RCC 7860 (cell line): ENCODE measurements around the gene PPCS.
"Not testable (repeated sequence)": the region's sequence is repeated elsewhere in the genome, so short reads cannot be mapped to it uniquely, and the experiment has no call there.

ENCODE experiments used
- DNase-seq: peaks from one replicate; pipeline ENCODE4 v3.0.0-alpha.2; 2015; ENCODE audit warnings: low spot score
- FAIRE-seq: peaks from 2 replicates; lab custom pipeline; 2012; peaks lifted over from hg19 to GRCh38; lab: Jason Lieb, UNC

Gene PPCS

GRCh38 chr1:42450061-42450460 lies 6.3 kb upstream of the PPCS start:
- no peak for FAIRE-seq
- DNase-seq, result no peak

- DNase-seq (peak; percentile 44), FAIRE-seq (peak; percentile 30)
Measured at GRCh38 chr1:42453386-42453785, 3.0 kb upstream of the PPCS start.

GRCh38 chr1:42454403-42454802 lies 1.9 kb upstream of the PPCS start:
- DNase-seq (peak; percentile 71), FAIRE-seq (peak; percentile 4)

GRCh38 chr1:42456754-42457089 lies 379 bp downstream of the PPCS start:
- FAIRE-seq, result no peak
- DNase-seq, result peak; percentile 26

- DNase-seq, result no peak
- FAIRE-seq, result no peak
Measured at GRCh38 chr1:42461196-42461595, 4.9 kb downstream of the PPCS start.

GRCh38 chr1:42462828-42463763 lies 6.8 kb downstream of the PPCS start, which contains the start of gene CCDC30:
Gene CCDC30, plus strand, starts transcription at chr1:42463286. Its CDS starts 17,266 bp downstream, at chr1:42480552.
- peak; percentile 66 for FAIRE-seq

GRCh38 chr1:42463921-42464320 lies 7.6 kb downstream of the PPCS start:
- FAIRE-seq, result no peak
- no peak for DNase-seq

More at GRCh38 chr1:42462828-42463763, 6.8 kb downstream of the PPCS start, which contains the start of gene CCDC30:
- DNase-seq, result peak; percentile 85

- no peak for FAIRE-seq
- DNase-seq, result no peak
Measured at GRCh38 chr1:42466030-42466429, 9.7 kb downstream of the PPCS start.

GRCh38 chr1:42469727-42470126 lies 13.4 kb downstream of the PPCS start:
- no peak for FAIRE-seq
- DNase-seq, result no peak

GRCh38 chr1:42476605-42477004 lies 20.3 kb downstream of the PPCS start:
- no peak for FAIRE-seq
- no peak for DNase-seq

- DNase-seq, FAIRE-seq: not testable (repeated sequence)
Measured at GRCh38 chr1:42477354-42477753, 21.0 kb downstream of the PPCS start.

GRCh38 chr1:42477775-42478174 lies 21.4 kb downstream of the PPCS start:
- DNase-seq (no peak), FAIRE-seq (no peak)

GRCh38 chr1:42479621-42480020 lies 23.3 kb downstream of the PPCS start:
- DNase-seq (no peak), FAIRE-seq (no peak)

- no peak for DNase-seq
- FAIRE-seq, result no peak
Measured at GRCh38 chr1:42480921-42481320, 24.6 kb downstream of the PPCS start.

GRCh38 chr1:42482635-42483153 lies 26.4 kb downstream of the PPCS start:
- FAIRE-seq, result no peak
- DNase-seq, result no peak

- FAIRE-seq (peak; percentile 81), DNase-seq (peak; percentile 93)
Measured at GRCh38 chr1:42484382-42484781, 28.0 kb downstream of the PPCS start.

- no peak for FAIRE-seq
- DNase-seq, result no peak
Measured at GRCh38 chr1:42490237-42490636, 33.9 kb downstream of the PPCS start.

GRCh38 chr1:42502031-42502430 lies 45.7 kb downstream of the PPCS start:
- DNase-seq, FAIRE-seq: not testable (repeated sequence)

GRCh38 chr1:42504535-42505128 lies 48.3 kb downstream of the PPCS start:
- DNase-seq, result no peak
- FAIRE-seq, result no peak

- DNase-seq (no peak), FAIRE-seq (no peak)
Measured at GRCh38 chr1:42506576-42506975, 50.2 kb downstream of the PPCS start.
